Keratinocyte (primary cell): ENCODE results near the gene RGS21.

Source experiments
- CTCF ChIP-seq, 3 experiments: IDR thresholded peaks in 1 of 3; conservative IDR thresholded peaks in 1 of 3; optimal IDR thresholded peaks in 1 of 3; 2 replicates in 2 of 3; 3 replicates in 1 of 3; pipeline versions ENCODE3 to v1.5.1; 2011; ENCODE audit warnings: low read length in 3 of 3, mild to moderate bottlenecking in 3 of 3, moderate library complexity in 2 of 3, control low read depth in 1 of 3, inconsistent platforms in 1 of 3; ENCODE audit not compliant: insufficient read depth in 2 of 3; ENCODE audit errors: extremely low read depth in 1 of 3
- EZH2 ChIP-seq: IDR thresholded peaks from one replicate; pipeline ENCODE4 v1.6.1; 2012; ENCODE audit warnings: inconsistent platforms, mild to moderate bottlenecking, low read length, moderate library complexity

GRCh38 chr1:192395895-192396294, 79.1 kb downstream of the RGS21 start:
- no peak for TF ChIP-seq CTCF (optimal IDR thresholded peaks at IDR 0.05 in 1 of 3, IDR thresholded peaks at IDR 0.05 in 1 of 3, conservative IDR thresholded peaks at IDR 0.05 in 1 of 3; ENCODE audit: extremely low read depth in 1 of 3, insufficient read depth in 2 of 3, low read length in 3 of 3)
- no peak for TF ChIP-seq EZH2
